ENCODE data around the gene NFYC. TPM values are rescaled to one million over a fixed set of nuclear protein-coding genes. Genes with fewer than 3 reads are reported as not detected.

Gene NFYC
- total RNA-seq, 1 donor = 19.0 TPM

- TF ChIP-seq CTCF (IDR thresholded peaks at IDR 0.05; ENCODE audit: insufficient read depth, low read depth, low read length) = peak; percentile 14
- H3K4me3 ChIP-seq (ENCODE audit: low read depth, low read length) = no peak overlapping the region
- DNase-seq (ENCODE audit: low read depth) = peak; percentile 13
Measured at GRCh38 chr1:40820251-40820797, 128.8 kb downstream of the NFYC start.

Small RNAs within 50 kb of the gene (small RNA-seq; reads per million reads assigned to genes)
- 4.1 reads per million, percentile 78 among the genes with 10 or more reads in this experiment for gene MIR30C1
- 4,993 reads per million, percentile 100 among the genes with 10 or more reads in this experiment for gene MIR30E
- gene RN7SL326P = not detected

Other genes with a start within 250 kb of the NFYC start
- gene ZFP69B, start 241.2 kb upstream of the NFYC start, total RNA-seq = 3.9 and 5.8 TPM in 2 replicates
- gene ZFP69, start 214.4 kb upstream of the NFYC start, total RNA-seq = 4.5 and 4.7 TPM in 2 replicates
- gene EXO5, start 182.9 kb upstream of the NFYC start, total RNA-seq = 8.2 and 10.6 TPM in 2 replicates
- 2.9 and 3.5 TPM in 2 replicates for gene ZNF684, start 160.1 kb upstream of the NFYC start, total RNA-seq
- gene RIMS3, start 26.0 kb upstream of the NFYC start, total RNA-seq = 0.32 and 0.86 TPM in 2 replicates
- gene KCNQ4, start 92.1 kb downstream of the NFYC start, total RNA-seq = under 0.01 TPM in 2 replicates
- gene CITED4, start 170.7 kb downstream of the NFYC start, total RNA-seq = 1.7 and 5.2 TPM in 2 replicates

Data from fibroblast of villous mesenchyme (primary cell).